NOMO-1 (cell line): ENCODE measurements around the gene SYT12.

Experiments
- DNase-seq, 2 experiments: peaks; one replicate each; lab custom pipeline; 2025; ENCODE audit not compliant: unreplicated experiment in 2 of 2; lab: John Stamatoyannopoulos, UW

SYT12 gene

GRCh38 chr11:67027483-67027930 is 4.6 kb downstream of the SYT12 start:
- DNase-seq, result no peak

GRCh38 chr11:67027943-67028542 is 5.1 kb downstream of the SYT12 start:
- no peak for DNase-seq

- DNase-seq, result no peak
Observed at GRCh38 chr11:67029146-67029545, 6.2 kb downstream of the SYT12 start.

- peak in 1 of 2 experiments; percentile 16 for DNase-seq
Observed at GRCh38 chr11:67030976-67031375, 8.0 kb downstream of the SYT12 start.

GRCh38 chr11:67031791-67032561 is 9.0 kb downstream of the SYT12 start:
- no peak for DNase-seq

GRCh38 chr11:67032830-67033551 is 10.1 kb downstream of the SYT12 start:
- no peak for DNase-seq

- peak; percentile 41 to 70 for DNase-seq
Observed at GRCh38 chr11:67033661-67034166, 10.8 kb downstream of the SYT12 start.

GRCh38 chr11:67034350-67034749 is 11.4 kb downstream of the SYT12 start:
- DNase-seq, result no peak

GRCh38 chr11:67040147-67040546 is 17.2 kb downstream of the SYT12 start:
- no peak for DNase-seq

- DNase-seq, result no peak
Observed at GRCh38 chr11:67041602-67042001, 18.7 kb downstream of the SYT12 start.

- DNase-seq, result no peak
Observed at GRCh38 chr11:67043572-67044349, 20.8 kb downstream of the SYT12 start.

- DNase-seq, result no peak
Observed at GRCh38 chr11:67044496-67044895, 21.6 kb downstream of the SYT12 start.

- DNase-seq, result peak; percentile 26 to 33
Observed at GRCh38 chr11:67045314-67045713, 22.4 kb downstream of the SYT12 start.

- DNase-seq, result no peak
Observed at GRCh38 chr11:67048515-67049130, 25.7 kb downstream of the SYT12 start.

GRCh38 chr11:67050139-67050538 is 27.2 kb downstream of the SYT12 start:
- no peak for DNase-seq

GRCh38 chr11:67051180-67051893 is 28.4 kb downstream of the SYT12 start:
- DNase-seq, result no peak

- no peak for DNase-seq
Observed at GRCh38 chr11:67051945-67052488, 29.1 kb downstream of the SYT12 start.

- DNase-seq, result no peak
Observed at GRCh38 chr11:67052891-67053290, 30.0 kb downstream of the SYT12 start.

GRCh38 chr11:67053896-67054329 is 31.0 kb downstream of the SYT12 start:
- peak in 1 of 2 experiments; percentile 31 for DNase-seq
